Breast epithelium (tissue), 4 donors: ENCODE data around the gene NHLRC1. TPM values are rescaled to one million over a fixed set of nuclear protein-coding genes. Genes with fewer than 3 reads are reported as not detected.

Experiments used
- DNase-seq, 2 donors: peaks; one replicate each; pipeline ENCODE4 v3.0.0-alpha.2; 2019; ENCODE audit warnings: low spot score in 2 of 2
- H3K27ac ChIP-seq, 2 donors: fragments of 200-600 bp; sonication (generic) in 1 of 2; one replicate each; pipeline ENCODE4 v1.5.1; 2016 to 2019; ENCODE audit warnings: mild to moderate bottlenecking in 1 of 2
- H3K27me3 ChIP-seq, 2 donors: fragments of 200-600 bp; sonication (generic) in 1 of 2; one replicate each; pipeline versions ENCODE4 v1.5.1 to v1.6.0; 2017 to 2019; ENCODE audit warnings: control low read depth in 1 of 2, mild to moderate bottlenecking in 1 of 2
- H3K36me3 ChIP-seq: fragments of 200-600 bp; one replicate; pipeline ENCODE4 v1.5.1; 2019
- H3K4me1 ChIP-seq, 2 donors: fragments of 200-600 bp; sonication (generic); one replicate each; pipeline ENCODE4 v1.5.1; 2016 to 2019; ENCODE audit warnings: control low read depth in 1 of 2
- H3K4me3 ChIP-seq, 3 donors: fragments of 200-600 bp; sonication (generic); 1 replicate in 2 of 3; 2 replicates in 1 of 3; pipeline ENCODE4 v1.5.1; 2016 to 2019; ENCODE audit warnings: mild to moderate bottlenecking in 3 of 3, moderate library complexity in 2 of 3
- H3K9me3 ChIP-seq, 2 donors: fragments of 200-600 bp; sonication (generic) in 1 of 2; one replicate each; pipeline ENCODE4 v1.5.1; 2016 to 2019; ENCODE audit warnings: control low read depth in 1 of 2
- CTCF ChIP-seq, 3 donors: fragments of 450-650 bp; IDR thresholded peaks; one replicate each; pipeline ENCODE4 v1.5.1; 2016 to 2017; ENCODE audit warnings: antibody characterized with exemption in 3 of 3, mild to moderate bottlenecking in 3 of 3, moderate library complexity in 3 of 3
- POLR2A ChIP-seq: fragments of 450-650 bp; IDR thresholded peaks from one replicate; pipeline ENCODE4 v1.6.1; 2016; ENCODE audit warnings: antibody characterized with exemption, mild to moderate bottlenecking, moderate library complexity
- POLR2AphosphoS5 ChIP-seq, 3 donors: sonication (generic); formaldehyde crosslinking; IDR thresholded peaks; one replicate each; pipeline ENCODE4 v1.6.1; 2017; ENCODE audit warnings: antibody characterized with exemption in 3 of 3
- intact Hi-C: fragments of 100-400 bp; cut with DNase I; formaldehyde crosslinking; loops from one replicate; pipeline ENCODE4 v1.15.1; 2023; ENCODE audit warnings: low total_unique reads
- total RNA-seq, 3 donors: library from RNA; depleted of rRNA; stranded (reverse); fragments of >200 nt; gene quantifications; one replicate each; pipeline ENCODE4 v1.1.0, GENCODE V29; 2016

The NHLRC1 gene
- total RNA-seq, 3 donors from 2014 or later = 2.0 to 3.2 (median 2.7) TPM

- no peaks in the 10 kb centered on the region for H3K36me3 ChIP-seq
- no peak for DNase-seq
- H3K27me3 ChIP-seq = no peaks in the 10 kb centered on the region
- H3K27ac ChIP-seq = no peak overlapping the region
- TF ChIP-seq POLR2A = no peak
- TF ChIP-seq CTCF (IDR thresholded peaks at IDR 0.05) = no peak
- no peak for TF ChIP-seq POLR2AphosphoS5 (IDR thresholded peaks at IDR 0.05)
- intact Hi-C loops = no loop called here
- no peaks in the 10 kb centered on the region for H3K4me1 ChIP-seq
- H3K9me3 ChIP-seq = peaks cover 0 to 3% of the 10 kb centered on the region in 2 donors
- peak overlapping the region; percentile 51 to 86 (median 65) for H3K4me3 ChIP-seq
Observed at GRCh38 chr6:18121580-18122127, 823 bp downstream of the NHLRC1 start.

- peaks cover 0 to 3% of the 10 kb centered on the region in 2 donors for H3K9me3 ChIP-seq
- H3K4me3 ChIP-seq = no peak overlapping the region
- TF ChIP-seq POLR2AphosphoS5 (IDR thresholded peaks at IDR 0.05) (no peak), POLR2A (no peak), CTCF (IDR thresholded peaks at IDR 0.05) (no peak)
- H3K27ac ChIP-seq = no peak overlapping the region
- H3K36me3 ChIP-seq = no peaks in the 10 kb centered on the region
- no peaks in the 10 kb centered on the region for H3K27me3 ChIP-seq
- H3K4me1 ChIP-seq = no peaks in the 10 kb centered on the region
- DNase-seq = no peak
- intact Hi-C loops = no loop called here
Observed at GRCh38 chr6:18119236-18119635, 3.2 kb downstream of the NHLRC1 start.

GRCh38 chr6:18118330-18118729 is 4.1 kb downstream of the NHLRC1 start:
- H3K36me3 ChIP-seq = no peaks in the 10 kb centered on the region
- no peaks in the 10 kb centered on the region for H3K4me1 ChIP-seq
- H3K27me3 ChIP-seq = no peaks in the 10 kb centered on the region
- no peak for DNase-seq
- H3K27ac ChIP-seq = no peak overlapping the region
- H3K9me3 ChIP-seq = peaks cover 0 to 3% of the 10 kb centered on the region in 2 donors
- intact Hi-C loops = no loop called here
- no peak for TF ChIP-seq POLR2A
- no peak for TF ChIP-seq POLR2AphosphoS5 (IDR thresholded peaks at IDR 0.05)
- H3K4me3 ChIP-seq = no peak overlapping the region

- DNase-seq = no peak
- TF ChIP-seq POLR2AphosphoS5 (IDR thresholded peaks at IDR 0.05) (no peak), CTCF (IDR thresholded peaks at IDR 0.05) (no peak), POLR2A (no peak)
- no peak overlapping the region for H3K27ac ChIP-seq
Observed at GRCh38 chr6:18117136-18117535, 5.3 kb downstream of the NHLRC1 start.

GRCh38 chr6:18115356-18115755 is 7.1 kb downstream of the NHLRC1 start:
- no peaks in the 10 kb centered on the region for H3K36me3 ChIP-seq
- no peak for TF ChIP-seq POLR2A
- TF ChIP-seq CTCF (IDR thresholded peaks at IDR 0.05) = no peak
- no peak for TF ChIP-seq POLR2AphosphoS5 (IDR thresholded peaks at IDR 0.05)
- no peaks in the 10 kb centered on the region for H3K27me3 ChIP-seq
- H3K4me3 ChIP-seq = no peak overlapping the region
- no peak overlapping the region for H3K27ac ChIP-seq
- H3K4me1 ChIP-seq = no peaks in the 10 kb centered on the region
- intact Hi-C loops = no loop called here
- H3K9me3 ChIP-seq = no peaks in the 10 kb centered on the region
- DNase-seq = no peak

More at GRCh38 chr6:18117136-18117535, 5.3 kb downstream of the NHLRC1 start:
- Histone ChIP-seq H3K9me3 (peaks cover 0 to 3% of the 10 kb centered on the region in 2 donors), H3K36me3 (no peaks in the 10 kb centered on the region), H3K4me3 (no peak overlapping the region), H3K4me1 (no peaks in the 10 kb centered on the region), H3K27me3 (no peaks in the 10 kb centered on the region)
- intact Hi-C loops = no loop called here
